Nucleus accumbens (tissue), 56 donors: ENCODE results near the gene EYA4.

ENCODE experiments used
- DNase-seq, 56 donors: peaks; one replicate each; lab custom pipeline; 2025; lab: John Stamatoyannopoulos, UW

EYA4 gene

DNA sequence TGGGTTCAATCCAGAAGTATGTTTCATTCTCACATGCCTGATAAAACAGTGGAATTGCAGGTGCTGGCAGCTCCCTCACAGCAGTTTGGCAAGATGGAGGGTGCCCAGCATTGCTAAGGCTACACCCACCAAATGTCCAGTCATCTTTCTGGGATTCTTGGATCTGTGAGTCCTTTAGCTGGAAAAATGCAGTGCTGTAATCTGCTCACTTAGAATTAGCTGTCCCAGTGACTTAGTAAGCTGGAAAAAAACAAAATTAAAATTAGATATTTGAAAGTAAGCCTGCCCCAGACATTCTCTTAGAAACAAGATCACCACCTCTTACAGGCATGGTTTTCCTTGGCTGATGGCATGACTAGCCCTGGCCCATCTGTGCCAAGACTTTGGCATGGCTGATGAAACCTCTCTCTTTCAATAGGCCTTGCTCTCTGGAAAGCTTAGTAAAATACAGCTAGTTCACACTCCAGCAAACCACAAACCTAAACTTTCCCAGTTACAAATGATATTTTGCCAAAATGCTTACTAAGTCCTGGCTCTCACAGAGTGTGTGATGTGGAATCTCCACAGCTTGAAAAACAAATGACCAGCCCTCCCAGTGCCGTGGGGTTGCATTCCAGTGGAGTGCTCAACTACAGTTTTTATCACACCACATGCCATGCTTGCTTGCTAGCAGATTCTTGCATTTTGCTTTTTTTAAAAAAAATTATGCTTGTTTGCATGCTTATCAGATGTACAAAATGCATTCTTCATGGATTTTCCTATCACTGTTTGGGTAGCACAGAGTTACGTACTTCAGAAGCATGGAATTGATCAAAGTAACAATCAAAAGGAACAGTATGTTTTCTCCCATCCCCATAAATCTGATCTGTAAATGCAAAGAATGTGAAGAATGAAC, 261.5 kb downstream of the EYA4 start:
- DNase-seq = no peak

DNA sequence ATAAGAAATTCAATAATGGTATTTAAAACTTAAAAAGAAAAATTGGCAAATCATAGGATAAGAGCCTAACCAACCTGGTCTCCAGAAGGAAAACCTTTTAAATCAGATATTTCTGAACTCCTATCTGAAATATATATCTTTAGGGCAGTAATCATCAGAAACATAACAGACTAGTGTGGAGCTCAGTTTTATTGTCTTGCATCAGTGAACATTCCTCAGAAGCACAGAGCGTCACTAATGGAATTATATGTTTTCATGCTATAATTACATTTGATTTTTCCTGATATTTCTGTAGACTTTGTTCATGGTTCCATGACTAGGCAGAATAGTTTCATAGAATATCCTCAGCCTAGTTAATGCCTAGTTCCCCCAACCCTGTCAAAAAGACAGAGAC, 262.2 kb downstream of the EYA4 start:
- DNase-seq = no peak

DNA sequence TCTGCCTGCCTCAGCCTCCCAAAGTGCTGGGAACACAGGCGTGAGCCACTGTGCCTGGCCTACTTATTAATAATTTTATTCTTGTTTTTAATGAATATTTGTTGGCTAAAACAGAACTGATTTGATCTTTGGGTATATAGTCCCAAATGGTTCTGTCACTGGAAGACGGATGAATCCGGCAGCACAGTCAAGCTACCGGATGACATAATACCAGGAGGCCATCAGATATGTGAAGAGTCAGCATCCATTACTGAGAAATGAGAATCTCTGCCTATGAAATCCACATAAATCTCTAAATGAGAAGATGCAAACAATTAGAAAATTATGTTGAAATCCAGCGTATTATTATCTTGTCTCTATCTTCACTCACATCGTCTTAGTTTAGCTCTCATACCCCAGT, 263.0 kb downstream of the EYA4 start:
- no peak for DNase-seq

DNA sequence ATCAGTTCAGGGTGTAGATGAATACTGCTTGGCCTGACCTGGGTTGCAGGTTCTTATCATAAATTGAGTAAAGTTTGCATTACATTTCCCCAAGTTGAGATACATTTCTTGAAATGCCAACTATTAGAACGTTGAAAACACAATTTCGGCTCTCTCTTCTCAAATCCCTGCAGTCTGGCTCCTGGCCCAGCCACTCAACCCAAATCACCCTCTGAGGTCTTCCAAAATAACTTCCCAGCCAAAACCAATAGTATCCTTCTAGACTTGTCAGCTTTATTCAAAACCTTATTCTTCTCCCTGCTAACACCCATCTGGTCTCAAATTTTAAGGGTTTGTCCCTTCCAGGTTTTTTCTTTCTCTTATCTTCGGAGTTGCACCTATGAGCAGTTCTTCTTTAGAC, 263.6 kb downstream of the EYA4 start:
- DNase-seq = no peak

DNA sequence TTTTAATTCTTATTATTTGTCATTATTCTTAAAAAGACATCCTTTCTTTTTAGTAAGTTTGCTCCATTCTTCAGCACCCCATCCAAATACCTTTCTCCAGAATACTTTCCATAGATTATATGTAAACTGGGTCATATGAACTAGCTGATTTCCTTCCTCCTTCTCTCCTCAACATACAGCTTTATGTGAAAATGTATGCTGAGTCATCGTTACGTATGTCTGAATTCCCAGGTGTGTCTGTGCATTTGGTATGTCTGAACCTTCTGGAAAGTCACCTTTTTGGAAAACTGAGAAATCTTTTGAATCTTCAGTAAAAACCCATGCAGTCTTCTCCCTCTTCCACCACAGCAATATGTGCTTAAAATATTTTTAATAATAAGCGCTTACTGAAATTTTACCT, 264.5 kb downstream of the EYA4 start:
- DNase-seq = no peak

DNA sequence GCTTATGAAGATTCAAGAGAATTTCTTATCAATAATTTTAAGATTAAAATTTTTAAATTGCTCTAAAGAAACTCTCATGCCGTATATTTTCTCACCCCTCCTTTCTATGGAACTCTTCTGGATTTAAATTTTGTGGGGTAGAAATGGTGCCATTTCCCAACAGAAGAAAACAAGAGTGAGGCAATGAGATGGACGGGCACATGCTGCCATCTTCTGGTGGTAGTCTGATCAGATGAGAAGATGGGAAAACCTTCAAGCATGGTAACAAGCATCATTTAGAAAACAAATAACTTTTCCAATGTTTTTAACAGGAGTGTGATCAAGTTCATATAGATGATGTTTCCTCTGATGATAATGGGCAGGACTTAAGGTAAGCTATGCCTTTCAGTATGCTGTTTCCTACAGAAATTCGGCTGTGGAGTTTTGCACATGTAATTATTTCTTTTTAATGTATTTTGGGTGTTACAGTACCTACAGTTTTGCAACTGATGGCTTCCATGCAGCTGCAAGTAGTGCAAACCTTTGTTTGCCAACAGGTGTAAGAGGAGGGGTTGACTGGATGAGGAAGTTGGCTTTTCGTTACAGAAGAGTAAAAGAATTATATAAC, 271.4 kb downstream of the EYA4 start:
- DNase-seq = peak in 44 of 56 donors; percentile 0 to 77 (median 15)

DNA sequence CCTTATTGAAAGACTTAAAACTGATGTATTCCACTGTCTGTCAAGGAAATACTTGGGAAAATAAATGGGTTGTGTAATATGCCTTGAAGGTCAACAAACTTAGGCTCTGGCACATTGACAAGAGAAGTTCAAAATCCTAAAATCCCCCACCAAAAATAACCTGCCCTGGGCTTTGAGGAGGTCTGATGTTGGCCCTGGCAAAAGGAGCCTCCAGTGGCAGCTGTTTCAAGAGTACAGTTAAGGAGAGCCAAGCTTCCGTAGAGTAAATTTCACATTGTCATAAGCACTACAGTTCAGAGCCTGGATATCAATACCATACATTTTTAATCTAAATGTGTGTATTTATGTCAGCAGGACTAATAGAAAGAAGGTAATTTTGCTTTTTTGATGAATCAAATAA, 282.7 kb downstream of the EYA4 start:
- no peak for DNase-seq

DNA sequence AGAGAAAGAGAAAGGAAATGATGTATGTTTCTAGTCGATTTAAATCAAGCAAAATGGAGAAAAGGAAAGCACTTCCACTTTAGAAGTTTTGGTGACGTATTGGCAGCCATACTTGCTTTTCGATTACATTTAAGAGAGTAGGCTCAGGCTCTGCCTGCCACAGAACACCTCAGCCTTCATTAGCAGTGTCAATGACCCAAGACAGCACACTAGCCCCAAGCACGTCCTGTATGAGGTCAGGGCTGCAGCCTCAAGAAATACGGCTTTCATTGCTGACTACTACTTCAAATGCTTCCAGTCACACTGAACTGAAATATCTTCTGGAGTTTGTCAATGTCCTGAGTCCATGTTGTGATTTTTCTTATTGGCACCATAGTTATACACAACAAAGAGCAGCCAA, 285.3 kb downstream of the EYA4 start:
- no peak for DNase-seq

DNA sequence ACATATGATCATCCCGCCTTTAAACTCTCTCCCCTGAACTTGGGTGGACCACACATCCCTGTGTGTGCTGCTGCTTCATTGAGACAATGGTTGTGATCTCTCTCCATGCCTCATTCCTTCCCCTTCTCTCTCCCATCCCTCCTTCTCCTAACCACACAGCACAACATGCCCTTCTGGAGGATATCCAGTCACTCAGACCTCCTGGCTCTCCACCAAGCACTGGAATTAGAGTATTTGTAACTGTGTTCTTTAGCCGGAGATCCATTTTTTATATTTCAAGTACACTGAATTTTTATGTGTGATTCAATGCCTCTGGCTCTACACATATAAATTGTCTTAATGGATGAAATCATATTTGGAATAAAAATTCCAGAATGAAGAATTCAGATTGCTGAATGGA, 287.4 kb downstream of the EYA4 start:
- DNase-seq = no peak

DNA sequence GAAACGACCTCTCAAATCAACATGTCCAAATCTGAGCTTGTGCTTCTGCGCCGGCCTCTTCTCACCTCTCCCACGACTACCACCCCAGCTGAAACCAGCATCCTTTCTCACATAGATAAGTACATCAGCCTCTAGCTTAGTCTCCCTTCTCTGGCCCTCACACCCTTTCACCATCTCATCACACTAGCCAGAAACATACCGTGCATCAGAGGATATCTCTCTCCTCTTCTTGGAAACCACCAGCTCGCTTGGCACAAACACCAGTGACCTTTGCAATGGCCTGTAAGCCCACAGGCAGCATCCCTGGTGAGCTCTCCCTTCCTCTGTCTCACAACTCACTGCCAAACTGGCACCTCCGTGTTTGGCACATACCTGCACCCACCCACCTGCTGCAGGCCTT, 291.8 kb downstream of the EYA4 start:
- DNase-seq = no peak

DNA sequence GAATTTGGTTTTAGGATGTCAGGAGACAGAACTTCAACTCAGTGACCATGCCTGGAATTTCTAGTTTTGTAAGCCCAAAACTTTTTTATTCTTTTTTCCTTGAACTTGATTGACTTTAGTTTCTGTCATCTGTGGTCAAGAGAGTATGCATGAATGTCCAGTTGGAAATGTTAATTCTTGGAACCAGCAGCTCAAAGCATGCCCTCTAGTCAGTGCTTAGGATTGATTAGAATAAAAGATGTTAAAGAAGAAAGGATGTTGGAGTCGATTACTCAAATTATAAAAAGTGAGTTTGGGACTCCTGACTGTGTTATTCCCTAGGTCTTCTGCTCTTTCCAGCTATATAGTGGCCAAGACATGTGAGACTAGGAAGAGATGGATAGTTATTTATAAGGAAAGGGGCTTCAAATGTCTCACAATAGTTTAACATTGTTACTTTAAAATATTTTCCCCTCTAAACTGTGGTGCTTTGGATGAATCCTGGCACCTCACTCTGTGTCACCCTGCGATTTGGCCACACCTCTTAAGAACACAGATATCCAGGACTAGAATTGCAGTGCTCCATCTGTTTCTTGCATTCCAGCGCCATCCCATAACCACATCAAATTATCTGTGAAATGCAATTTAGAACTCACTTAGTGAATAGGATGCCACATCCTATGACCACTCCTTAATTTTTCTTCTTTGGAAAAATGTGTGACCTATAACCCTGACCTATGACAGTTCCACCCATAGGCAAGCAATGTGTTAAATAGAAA, 298.5 kb downstream of the EYA4 start:
- no peak for DNase-seq

DNA sequence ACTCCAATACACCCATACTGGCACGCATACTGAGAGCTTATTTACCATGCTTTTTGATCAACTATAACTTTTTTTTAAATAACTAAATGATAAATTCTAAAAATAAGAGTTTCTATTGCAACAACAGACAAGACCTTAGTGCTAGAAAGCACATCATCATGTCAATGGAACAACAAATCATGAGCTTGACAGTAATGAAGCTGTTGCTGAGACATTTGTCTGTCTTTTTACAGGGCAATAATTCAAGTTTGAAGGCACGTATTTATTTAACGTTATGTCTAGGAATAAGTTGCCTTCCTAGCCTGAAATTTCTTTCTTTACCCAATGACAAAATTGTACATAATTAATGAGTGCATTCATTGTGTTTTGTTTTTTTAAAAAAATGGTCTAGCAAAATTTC, 299.2 kb downstream of the EYA4 start:
- DNase-seq = no peak

DNA sequence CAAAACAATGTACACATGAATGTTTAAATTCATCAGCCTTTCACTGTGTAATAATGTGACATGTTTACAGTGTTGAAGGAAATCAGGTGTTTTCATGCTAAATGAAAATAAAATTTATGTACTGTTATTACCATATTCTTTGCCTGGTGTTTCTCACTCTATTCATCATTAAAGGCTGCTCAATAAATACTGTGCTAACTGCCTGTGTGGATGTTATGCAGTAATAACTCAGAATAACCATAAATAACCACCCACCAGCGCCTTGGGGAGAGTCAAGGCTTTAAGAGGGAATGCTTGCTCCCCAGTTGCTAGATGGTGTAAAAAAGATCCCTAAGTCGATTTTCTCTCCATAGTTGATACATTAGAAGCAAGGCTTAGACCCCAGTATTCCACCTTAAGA, 299.9 kb downstream of the EYA4 start:
- DNase-seq = no peak

DNA sequence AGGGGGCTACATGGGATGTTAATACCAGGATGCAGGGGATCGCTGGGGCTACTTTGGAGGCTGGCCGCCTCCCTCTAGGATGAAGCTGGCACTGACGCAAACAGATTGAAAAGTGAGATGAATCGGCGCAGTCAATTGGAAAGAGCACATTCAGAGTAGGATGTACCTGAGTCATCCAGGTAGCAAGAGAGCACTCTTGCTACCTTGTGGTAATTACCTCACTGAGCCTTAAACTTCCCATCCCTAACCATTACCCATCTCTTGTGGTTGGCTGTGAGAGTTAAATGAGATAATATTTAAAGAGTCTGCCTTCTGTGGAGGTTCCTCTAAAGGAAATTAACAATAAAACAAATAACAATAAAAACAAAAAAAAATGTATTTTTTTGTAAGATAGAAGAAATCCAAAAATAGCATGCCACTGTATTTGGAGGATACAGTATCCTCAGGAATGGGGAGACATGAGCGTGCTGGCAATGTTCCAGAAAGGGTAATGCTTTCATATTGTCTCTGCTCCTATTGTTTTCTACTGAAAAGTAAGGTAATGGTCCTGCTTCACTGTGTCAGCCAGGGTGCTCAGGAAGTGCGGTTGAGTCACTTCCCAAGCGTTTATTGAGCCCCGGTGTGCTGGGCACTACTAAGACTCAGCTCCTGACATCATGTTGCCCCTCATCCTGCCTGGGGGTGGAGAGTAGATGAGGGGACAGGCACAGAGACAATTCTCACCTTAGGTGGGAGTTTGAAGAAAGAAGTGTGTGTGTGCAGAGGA, 301.1 kb downstream of the EYA4 start:
- DNase-seq = no peak

DNA sequence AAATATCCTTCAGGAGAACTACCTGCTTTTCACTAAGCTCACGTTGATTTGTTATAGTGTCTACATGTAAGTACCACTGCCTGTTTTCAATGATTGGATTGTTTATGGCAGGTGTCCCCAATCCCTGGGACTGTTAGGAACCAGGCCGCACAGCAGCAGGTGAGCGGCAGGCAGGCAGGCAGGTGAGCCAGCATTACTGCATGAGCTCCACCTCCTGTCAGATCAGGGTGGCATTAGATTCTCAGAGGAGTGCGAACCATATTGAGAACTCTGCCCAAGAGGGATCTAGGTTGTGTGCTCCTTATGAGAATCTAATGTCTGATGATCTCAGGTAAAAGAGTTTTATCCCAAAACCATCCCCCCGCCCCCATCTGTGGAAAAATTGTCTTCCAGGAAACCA, 303.3 kb downstream of the EYA4 start:
- no peak for DNase-seq

DNA sequence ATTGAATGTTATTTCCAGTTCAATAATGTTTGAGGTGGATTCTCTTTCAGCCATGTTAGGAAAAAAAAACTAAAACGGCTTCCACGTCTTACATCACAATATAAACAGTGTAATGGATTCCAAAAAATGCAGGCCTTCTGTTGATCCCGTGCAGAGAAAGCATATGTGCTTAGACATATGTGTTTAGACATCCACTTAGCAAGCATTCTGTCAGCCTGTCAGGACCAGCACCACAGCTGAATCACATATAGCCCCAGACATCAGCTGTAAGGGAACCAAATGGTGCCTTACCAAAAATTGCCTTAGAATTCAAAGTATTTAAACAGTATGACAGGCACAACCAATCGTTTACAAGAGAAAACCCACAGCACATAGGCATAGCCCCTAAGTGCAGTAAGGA, 304.9 kb downstream of the EYA4 start:
- DNase-seq = no peak

DNA sequence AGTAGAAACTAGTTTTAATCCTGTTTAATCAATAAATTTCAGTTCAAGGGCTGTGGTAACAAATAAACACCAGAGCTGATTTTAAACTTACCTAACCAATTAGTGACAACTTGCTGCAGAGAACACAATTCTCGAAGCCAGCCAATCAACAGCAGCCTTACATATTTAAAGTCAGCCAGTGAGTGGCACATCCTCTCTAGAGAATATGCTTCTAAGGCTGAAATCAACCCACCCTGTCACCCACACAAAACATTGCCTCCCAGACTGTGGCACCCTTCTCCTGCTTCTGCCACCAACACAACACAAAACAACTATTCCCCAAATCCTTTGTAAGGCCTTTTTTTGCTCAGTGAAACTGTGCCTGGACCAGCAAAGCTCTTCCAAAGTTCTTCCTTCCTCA, 306.0 kb downstream of the EYA4 start:
- DNase-seq = no peak

DNA sequence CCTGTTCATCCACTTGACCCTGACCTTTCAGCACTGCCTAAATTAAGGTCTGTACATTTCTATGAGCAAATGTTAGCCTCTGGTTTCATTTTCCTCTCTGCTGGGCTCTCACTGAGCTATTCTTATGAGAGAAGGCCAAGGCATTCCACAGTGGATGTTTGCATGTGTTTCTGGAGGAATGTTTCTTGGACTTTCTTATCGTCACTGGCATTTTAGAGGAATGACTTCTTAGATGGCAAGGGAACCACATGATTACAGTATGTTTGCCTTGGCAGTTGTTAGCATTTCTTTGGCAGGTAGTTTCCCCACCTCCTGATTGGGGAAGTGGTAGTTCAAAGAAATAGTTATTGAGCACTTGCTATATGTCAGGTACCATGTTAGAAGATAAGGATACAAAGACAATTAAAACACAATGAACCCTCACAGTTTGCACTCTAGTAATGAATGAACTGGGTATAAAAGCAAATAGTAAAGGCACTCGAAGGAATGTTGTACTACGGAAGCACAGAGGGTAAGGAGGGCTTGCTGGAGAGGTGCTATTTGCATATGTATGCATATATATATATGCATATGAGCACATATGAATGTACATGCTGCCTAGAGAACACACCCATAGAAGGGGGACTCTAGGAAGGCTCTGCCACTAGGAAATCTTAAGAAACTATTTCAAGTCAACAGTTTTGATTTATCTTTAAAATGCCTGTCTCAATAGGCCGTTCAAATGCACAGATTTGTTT, 307.4 kb downstream of the EYA4 start:
- no peak for DNase-seq

DNA sequence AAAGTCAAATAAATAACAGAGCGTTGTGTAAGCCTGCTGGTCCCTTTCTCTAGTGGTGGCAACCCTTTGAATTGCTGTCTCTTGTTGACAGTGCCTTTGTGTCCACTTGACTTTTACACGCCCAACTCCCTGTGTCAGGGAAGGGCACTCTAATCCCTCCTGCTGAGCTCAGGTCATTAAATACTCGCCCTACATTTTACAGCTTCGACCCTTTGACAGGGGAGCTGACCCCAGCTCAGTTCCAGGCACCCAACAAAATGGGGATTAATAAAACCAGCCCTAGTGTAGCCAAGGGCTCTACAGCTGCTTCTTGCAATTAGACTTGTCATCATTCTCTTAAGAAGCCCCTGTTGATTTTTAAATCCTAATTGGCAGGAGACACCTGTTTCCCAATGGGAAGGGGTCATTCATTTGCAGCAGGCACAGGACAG, 308.2 kb downstream of the EYA4 start:
- no peak for DNase-seq

DNA sequence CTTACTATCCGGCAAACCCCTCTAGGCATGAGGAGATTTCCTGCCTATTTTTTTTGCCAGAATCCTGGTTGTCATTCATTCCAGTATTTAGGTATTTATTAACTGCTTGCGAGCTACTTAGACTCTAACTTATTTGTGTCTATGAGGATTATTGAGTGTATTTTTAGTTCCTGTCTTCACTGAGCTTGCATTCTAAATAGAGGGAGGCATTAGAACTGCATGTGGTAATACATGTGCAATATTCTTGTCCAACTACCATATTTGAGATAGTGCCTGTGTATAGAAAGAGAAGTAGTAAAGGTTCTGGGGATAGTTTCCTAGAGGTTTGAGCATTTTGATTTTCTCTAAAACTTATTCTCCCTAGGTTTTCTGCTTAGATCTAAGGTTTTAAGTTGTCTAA, 308.9 kb downstream of the EYA4 start:
- no peak for DNase-seq
